Measurements from ENCODE around the gene TMEM184B.
A peak's percentile ranks its signal among the peaks of the same experiment; 100 is the strongest.

TMEM184B gene

DNA sequence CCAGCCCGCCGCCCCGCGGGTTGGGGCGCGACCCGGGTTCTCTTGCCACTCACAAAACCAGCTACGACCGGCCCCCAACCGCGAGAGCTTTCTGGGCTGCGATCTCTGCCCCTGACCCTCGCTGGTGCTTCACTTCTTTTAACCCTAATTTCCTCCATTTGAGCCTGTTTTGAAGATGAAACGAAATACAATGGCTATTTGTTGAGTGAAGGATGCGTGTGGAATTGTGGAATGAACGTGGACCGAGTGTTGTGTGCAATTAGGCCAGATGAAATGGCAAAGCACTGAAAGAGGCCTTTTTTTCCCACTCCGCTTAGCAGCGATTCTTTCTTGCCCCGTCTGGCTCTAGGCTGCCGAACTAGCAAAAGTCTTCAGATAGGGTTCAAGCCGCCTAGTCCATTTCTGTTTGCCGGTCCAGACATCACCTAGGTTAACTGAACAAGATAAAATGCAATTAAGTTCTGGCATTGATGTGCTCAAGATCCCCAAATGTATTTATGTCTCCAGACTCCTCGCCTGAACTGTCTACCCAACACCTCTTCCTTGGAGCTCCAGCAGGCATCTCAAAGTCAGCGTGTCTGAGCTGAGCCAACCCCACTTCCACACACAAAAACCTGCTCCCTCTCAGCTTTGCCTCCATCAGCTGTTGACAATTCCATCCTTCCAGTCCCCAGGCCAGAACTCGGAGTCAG is 471 bp upstream of the TMEM184B start:
- no peak for DNase-seq

GRCh38 chr22:38271927-38272372 is 860 bp downstream of the TMEM184B start:
- peak; percentile 63 for DNase-seq

- DNase-seq: no peak
Observed at GRCh38 chr22:38271101-38271500, 1.7 kb downstream of the TMEM184B start.

DNA sequence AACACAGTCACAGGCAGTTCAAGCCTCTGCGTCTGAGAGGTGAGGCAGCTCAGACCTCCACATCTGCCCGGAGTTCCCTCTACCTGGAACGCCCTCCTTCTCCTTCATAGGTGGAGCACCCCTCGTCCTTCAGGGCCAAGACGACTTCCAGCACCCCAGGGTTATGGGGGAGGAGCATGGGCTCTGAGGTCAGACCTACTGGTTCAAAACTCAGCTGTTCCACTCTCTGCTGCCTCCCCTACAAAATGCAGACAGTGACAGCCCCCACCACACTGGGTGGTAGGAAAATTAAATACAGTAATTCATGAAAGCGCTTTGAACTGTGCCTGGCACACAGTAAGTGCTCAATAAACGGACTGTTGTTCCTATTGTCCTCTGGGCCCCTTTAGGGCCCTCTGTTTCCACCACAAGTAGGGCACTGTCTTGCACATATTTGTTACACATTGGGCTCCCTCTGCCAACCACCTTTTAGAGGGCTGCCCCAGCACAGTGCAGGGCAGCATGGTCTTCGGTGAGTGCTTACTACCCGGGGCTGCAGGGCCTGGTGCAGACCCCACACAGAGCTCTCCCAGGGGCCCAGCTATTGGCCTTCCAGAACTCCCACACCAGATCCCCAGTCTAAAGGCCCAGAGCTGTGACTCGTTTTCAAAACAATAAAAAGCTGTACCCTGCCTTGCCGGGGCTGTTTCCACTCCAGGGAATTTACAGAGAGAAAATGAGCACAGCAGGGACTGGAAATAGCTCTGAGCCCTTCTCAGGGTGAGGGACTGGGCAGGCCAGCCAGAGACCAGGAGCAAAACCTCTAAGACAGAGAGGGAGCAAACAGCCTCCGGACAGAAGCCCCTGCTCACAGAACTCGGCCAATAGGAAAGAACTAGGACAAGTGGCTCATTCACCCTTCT is 2.5 kb downstream of the TMEM184B start:
- DNase-seq: no peak

DNA sequence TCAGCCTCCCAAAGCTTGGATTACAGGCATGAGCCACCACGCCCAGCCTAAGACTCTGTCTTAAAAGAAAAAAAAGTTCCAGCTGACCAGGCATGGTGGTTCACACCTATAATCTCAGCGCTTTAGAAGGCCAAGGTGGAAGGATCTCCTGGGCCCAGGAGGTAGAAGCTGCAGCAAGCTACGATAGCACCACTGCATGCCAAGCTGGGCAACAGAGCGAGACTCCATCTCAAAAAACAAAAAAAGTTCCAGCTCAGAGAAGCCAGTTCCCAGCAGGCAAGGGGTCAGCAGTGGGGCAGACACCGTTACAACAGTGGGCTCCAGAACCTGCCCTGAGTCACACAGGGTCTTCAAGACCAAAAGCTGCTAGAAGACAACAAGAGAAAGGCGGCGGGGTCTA is 3.3 kb downstream of the TMEM184B start:
- DNase-seq: no peak

- DNase-seq: peak; percentile 65
Observed at GRCh38 chr22:38267086-38267485, 5.7 kb downstream of the TMEM184B start.

GRCh38 chr22:38266120-38266519 is 6.7 kb downstream of the TMEM184B start:
- DNase-seq: no peak

GRCh38 chr22:38264322-38264843 is 8.4 kb downstream of the TMEM184B start:
- DNase-seq: no peak

DNA sequence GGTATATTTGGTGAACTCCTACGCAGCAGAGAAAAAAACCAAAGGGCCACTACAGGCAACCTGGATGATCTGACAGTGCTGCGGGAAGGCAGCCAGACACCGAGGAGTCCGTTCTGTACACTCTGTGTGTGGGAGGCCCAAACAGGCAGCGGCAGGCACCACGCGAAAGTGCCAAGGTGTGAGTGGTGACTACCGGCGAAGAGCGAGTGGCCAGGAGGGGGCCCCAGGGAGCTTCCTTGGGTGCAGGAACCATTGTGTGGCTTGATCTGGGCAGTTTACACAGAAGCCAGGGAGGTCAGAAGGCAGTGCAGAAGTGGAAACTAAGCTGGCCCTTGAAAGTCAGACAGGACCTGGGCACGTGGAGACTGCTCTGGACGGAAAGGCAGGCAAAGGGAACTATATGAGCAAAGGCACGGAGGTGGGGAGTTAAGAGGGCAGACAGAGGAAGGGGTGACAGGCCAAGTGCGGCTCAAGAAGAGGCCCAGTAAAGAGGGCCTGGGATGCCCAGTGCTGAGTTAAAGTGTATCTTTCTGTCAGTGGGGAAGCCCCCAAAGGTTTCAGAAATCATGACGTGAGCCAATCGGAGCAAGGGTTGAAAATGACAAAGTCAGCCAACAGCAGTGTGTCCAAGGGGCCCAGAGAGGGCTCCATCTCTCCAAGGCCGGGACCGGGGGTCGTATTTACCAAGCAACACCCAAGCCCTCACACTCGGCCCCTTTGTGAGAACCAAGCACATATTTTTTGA is 10.6 kb downstream of the TMEM184B start:
- peak; percentile 63 for DNase-seq

DNA sequence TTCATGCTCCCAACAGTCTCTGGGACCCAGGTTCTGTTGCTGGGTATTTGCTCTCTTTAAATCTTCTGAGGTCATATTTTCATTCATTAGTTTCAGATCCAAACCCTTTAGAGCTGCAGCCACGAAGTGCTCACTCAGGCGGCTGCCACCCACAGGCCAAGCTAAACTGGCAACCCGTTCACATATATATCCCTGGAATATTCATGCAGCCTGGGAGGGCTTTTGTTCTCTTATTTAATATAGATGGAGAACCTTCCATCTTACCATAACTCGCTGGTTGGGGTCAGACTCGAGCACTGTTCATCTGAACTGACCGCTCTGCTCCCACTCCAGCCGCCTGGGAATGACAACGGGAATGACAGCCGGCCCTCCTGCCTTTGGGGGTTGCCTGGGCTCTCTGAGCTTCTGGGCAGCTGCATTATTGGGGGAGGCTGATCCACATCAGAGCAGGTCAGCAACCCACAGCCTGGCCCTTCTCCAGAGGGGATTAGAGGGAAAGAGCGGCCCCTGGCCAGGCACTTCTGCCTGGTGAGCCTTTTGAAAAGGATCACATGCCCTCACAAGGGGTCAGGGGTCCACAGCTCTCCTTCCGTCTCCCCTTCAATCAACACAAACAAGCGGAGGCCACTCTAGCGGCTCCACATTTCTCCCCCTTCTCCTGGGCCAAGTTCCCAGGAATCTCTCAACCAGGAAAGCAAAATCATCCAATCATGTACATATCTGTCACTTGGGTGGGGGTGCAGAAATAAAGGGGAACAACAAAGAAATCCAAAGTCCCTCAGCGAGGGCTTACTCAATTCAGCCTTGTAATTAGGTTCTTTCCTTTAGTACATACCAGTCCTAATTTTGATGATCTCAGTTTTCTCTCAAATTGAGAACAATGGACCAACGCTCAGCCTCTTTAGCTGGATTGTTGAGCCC is 11.8 kb downstream of the TMEM184B start:
- DNase-seq: no peak

DNA sequence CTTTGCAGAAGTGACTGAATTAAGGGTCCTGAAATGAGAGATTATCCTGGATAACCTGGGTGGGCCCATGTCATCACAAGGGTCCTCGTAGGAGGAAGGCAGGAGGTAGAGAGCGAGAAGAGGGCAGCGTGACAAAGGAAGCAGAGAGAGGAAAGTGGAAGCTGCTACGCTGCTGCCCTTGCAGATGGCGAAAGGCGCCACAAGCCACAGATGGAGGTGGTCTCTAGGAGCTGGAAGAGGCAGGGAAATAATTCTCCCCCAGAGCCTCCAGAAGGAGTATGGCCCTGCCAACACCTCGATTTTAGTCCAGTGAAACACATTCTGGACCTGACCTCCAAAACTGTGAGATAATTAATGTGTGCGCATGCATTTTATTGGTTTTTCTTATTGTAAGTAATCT is 13.4 kb downstream of the TMEM184B start:
- DNase-seq: no peak

- no peak for DNase-seq
Observed at GRCh38 chr22:38258895-38259294, 13.9 kb downstream of the TMEM184B start.

GRCh38 chr22:38257650-38258250 is 15.1 kb downstream of the TMEM184B start:
- DNase-seq: no peak

DNA sequence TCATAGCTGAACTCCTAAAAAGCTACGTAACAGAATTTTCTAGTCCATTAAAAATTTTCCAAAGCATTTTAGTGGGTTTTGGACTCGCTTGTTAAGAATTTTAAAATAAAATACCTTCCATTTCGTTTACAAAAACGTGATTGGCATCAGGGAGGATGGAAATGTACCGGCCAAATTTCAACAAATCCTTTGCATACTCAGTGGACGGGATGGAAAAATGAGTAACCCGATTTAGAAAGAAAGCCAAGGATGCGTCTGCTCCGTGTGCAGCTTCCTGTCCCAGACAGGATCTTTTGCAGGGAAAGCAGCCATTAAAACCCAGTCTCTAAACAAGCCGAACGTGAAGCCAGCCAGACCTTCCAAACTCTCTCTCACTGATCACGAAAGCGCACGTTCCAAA is 15.6 kb downstream of the TMEM184B start:
- DNase-seq: no peak

- DNase-seq: no peak
Observed at GRCh38 chr22:38255697-38256096, 17.1 kb downstream of the TMEM184B start.

- DNase-seq: no peak
Observed at GRCh38 chr22:38251341-38251692, 21.5 kb downstream of the TMEM184B start.

- DNase-seq: no peak
Observed at GRCh38 chr22:38250643-38251340, 22.0 kb downstream of the TMEM184B start.

DNA sequence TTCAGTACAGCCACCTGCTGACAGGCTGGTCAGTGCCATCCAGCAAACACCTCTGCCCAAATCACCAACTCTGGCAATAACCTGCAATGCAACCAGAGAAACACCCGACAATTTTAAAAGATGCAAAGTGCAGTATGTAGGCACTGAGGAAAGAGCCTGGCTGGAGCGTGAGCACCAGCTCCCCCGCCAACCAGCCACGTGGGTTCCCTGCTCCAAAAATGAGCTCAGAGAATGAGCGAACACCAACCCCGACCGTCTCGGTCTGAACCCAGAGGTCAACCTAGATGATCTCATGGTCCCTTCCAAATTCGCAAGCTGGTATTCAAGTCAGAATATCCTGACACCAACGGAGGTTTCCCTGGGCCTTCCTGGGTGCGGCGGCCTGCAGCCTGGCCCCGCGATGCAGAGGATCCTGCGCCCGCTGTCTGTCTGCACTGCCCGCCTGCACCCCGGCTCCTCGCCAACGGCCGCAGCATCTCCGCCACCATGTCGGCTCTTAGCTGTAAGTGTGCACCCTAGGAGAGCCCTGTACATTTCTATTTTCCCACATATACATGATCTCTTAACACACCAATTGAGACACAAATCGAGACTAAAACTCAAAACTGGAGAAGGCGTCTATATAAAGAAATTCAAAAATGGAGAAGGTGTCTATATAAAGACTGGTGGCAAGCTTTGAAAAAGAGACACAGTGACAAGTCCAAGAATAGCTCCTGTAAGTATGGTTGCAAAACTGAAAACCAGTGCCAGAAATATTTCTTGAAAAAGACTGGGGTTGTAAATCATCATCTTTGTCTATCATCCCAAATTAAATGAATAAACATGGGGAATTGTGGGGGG is 22.8 kb downstream of the TMEM184B start:
- no peak for DNase-seq

- DNase-seq: no peak
Observed at GRCh38 chr22:38249301-38249700, 23.5 kb downstream of the TMEM184B start.

GRCh38 chr22:38248280-38248679 is 24.5 kb downstream of the TMEM184B start:
- DNase-seq: no peak

Data from activated CD8-positive, alpha-beta memory T cell treated with anti-CD3 and anti-CD28 coated beads for 24 hours (primary cell).